HCT116 (cell line): Measurements from ENCODE around the gene IQCC. TPM values are rescaled to one million over a fixed set of nuclear protein-coding genes. Genes with fewer than 3 reads are reported as not detected.

Source experiments
- ATAC-seq: fragments of 200-7000 bp; cut with Tn5 transposase; 2 replicates; pipeline ENCODE4 v1.9.1; 2020; ENCODE audit warnings: mild to moderate bottlenecking, moderate library complexity
- BruUV-seq: library from RNA; stranded (reverse); fragments of 400-500 nt; replicated peaks from 2 replicates; lab custom pipeline; 2021; lab: Mats Ljungman, UMichigan
- CTCF ChIA-PET: fragments of 300-600 bp; sonication (Branson Sonifier 250); formaldehyde crosslinking; loops from one replicate; lab custom pipeline; 2021; ENCODE audit warnings: antibody characterized with exemption; lab: Charles Lee
- POLR2A ChIA-PET: fragments of 300-600, 350-600 bp; sonication (Branson Sonifier 250); formaldehyde crosslinking; loops from one replicate; lab custom pipeline; 2021; ENCODE audit warnings: antibody characterized with exemption; lab: Charles Lee
- RAD21 ChIA-PET, 2 experiments: fragments of 300-600 bp; sonication (Branson Sonifier 250); formaldehyde crosslinking; loops; one replicate each; lab custom pipeline; 2023; ENCODE audit warnings: low total read pairs in 2 of 2; ENCODE audit not compliant: uncharacterized antibody in 2 of 2, unreplicated experiment in 2 of 2, low non-redundant PET in 1 of 2; lab: Charles Lee
- DNase-seq: peaks from one replicate; pipeline ENCODE4 v3.0.0-alpha.2; 2010; ENCODE audit warnings: low read depth, low spot score
- H2AFZ ChIP-seq: fragments of 200-600 bp; shearing (Covaris generic), sonication (generic); 2 replicates; pipeline ENCODE4 v1.6.1; 2017; ENCODE audit warnings: low read depth, mixed run types, mixed read lengths, antibody characterized with exemption, low read length; ENCODE audit not compliant: poor library complexity, severe bottlenecking
- H3K27ac ChIP-seq: 2 replicates; pipeline ENCODE4 v1.5.1; 2012; ENCODE audit warnings: low read depth, low read length
- H3K27me3 ChIP-seq: fragments of 200-600 bp; sonication (generic); 2 replicates; pipeline ENCODE4 v1.6.1; 2016; ENCODE audit warnings: mixed run types, low read length, mixed read lengths; ENCODE audit not compliant: insufficient read depth
- H3K36me3 ChIP-seq, 2 experiments: fragments of 200-500 bp in 1 of 2; fragments of 200-600 bp in 1 of 2; sonication (Bioruptor generic) in 1 of 2; sonication (generic) in 1 of 2; 2 replicates each; pipeline versions ENCODE4 v1.5.1 to v1.6.1; 2014 to 2016; ENCODE audit warnings: low read length in 2 of 2, inconsistent platforms in 1 of 2, mixed read lengths in 1 of 2, mixed run types in 1 of 2; ENCODE audit not compliant: insufficient read depth in 2 of 2, control insufficient read depth in 1 of 2
- H3K4me1 ChIP-seq, 2 experiments: fragments of 200-600 bp in 1 of 2; sonication (generic) in 1 of 2; 2 replicates each; pipeline versions ENCODE4 v1.5.1 to v1.6.1; 2012 to 2017; ENCODE audit warnings: low read length in 2 of 2, inconsistent platforms in 1 of 2, mild to moderate bottlenecking in 1 of 2, mixed read lengths in 1 of 2, mixed run types in 1 of 2, moderate library complexity in 1 of 2; ENCODE audit not compliant: insufficient read depth in 2 of 2, control insufficient read depth in 1 of 2
- H3K4me2 ChIP-seq: fragments of 200-600 bp; sonication (generic); 2 replicates; pipeline ENCODE4 v1.6.1; 2017; ENCODE audit warnings: mixed run types, low read length, mixed read lengths
- H3K4me3 ChIP-seq, 2 experiments: fragments of 200-600 bp in 1 of 2; sonication (generic) in 1 of 2; replicated peaks in 1 of 2; 2 replicates each; pipeline ENCODE4 v1.5.1; 2011 to 2016; ENCODE audit warnings: low read length in 2 of 2, control low read depth in 1 of 2, low read depth in 1 of 2, mild to moderate bottlenecking in 1 of 2, mixed read lengths in 1 of 2, mixed run types in 1 of 2
- H3K79me2 ChIP-seq: fragments of 200-600 bp; sonication (generic); 2 replicates; pipeline ENCODE4 v1.6.1; 2017; ENCODE audit warnings: mild to moderate bottlenecking, mixed run types, low read length, moderate library complexity, mixed read lengths; ENCODE audit not compliant: insufficient read depth
- H3K9ac ChIP-seq: fragments of 200-600 bp; sonication (generic); 2 replicates; pipeline ENCODE4 v1.6.1; 2016; ENCODE audit warnings: low read length, mixed read lengths
- H3K9me2 ChIP-seq: fragments of 200-600 bp; sonication (generic), shearing (Covaris generic); 2 replicates; pipeline ENCODE4 v1.6.1; 2017; ENCODE audit warnings: mixed run types, mild to moderate bottlenecking, moderate library complexity; ENCODE audit not compliant: insufficient read depth
- H3K9me3 ChIP-seq, 2 experiments: fragments of 200-500 bp in 1 of 2; fragments of 200-600 bp in 1 of 2; sonication (Bioruptor generic) in 1 of 2; sonication (generic) in 1 of 2; 2 replicates each; pipeline ENCODE4 v1.6.1; 2014 to 2017; ENCODE audit warnings: low read length in 2 of 2, mixed read lengths in 2 of 2, inconsistent platforms in 1 of 2, low read depth in 1 of 2, mild to moderate bottlenecking in 1 of 2, mixed run types in 1 of 2, moderate library complexity in 1 of 2; ENCODE audit not compliant: control insufficient read depth in 1 of 2, insufficient read depth in 1 of 2
- H4K20me1 ChIP-seq: fragments of 200-600 bp; sonication (generic), shearing (Covaris generic); 2 replicates; pipeline ENCODE4 v1.6.1; 2017; ENCODE audit warnings: mixed run types, mild to moderate bottlenecking, moderate library complexity; ENCODE audit not compliant: insufficient read depth
- CBX3 ChIP-seq: IDR thresholded peaks from 2 replicates; pipeline ENCODE4 v1.6.1; 2012; ENCODE audit warnings: low read depth
- CEBPB ChIP-seq: IDR thresholded peaks from 2 replicates; pipeline ENCODE4 v1.6.1; 2012; ENCODE audit warnings: low read depth
- EGR1 ChIP-seq: IDR thresholded peaks from 2 replicates; pipeline ENCODE4 v1.6.1; 2012; ENCODE audit warnings: low read depth
- EZH2 ChIP-seq: fragments of 200-600 bp; sonication (generic); IDR thresholded peaks from 2 replicates; pipeline ENCODE4 v1.6.1; 2017; ENCODE audit warnings: antibody characterized with exemption, mixed run types
- JUND ChIP-seq: IDR thresholded peaks from 2 replicates; pipeline ENCODE4 v1.6.1; 2012
- POLR2A ChIP-seq: IDR thresholded peaks from 2 replicates; pipeline ENCODE4 v1.7.0; 2011; ENCODE audit warnings: borderline replicate concordance; ENCODE audit not compliant: insufficient read depth, insufficient read length; ENCODE audit errors: extremely low read depth
- RAD21 ChIP-seq: IDR thresholded peaks from 2 replicates; pipeline ENCODE4 v1.6.1; 2012; ENCODE audit warnings: low read depth, mild to moderate bottlenecking
- SIN3A ChIP-seq: IDR thresholded peaks from 2 replicates; pipeline ENCODE4 v1.6.1; 2012; ENCODE audit warnings: low read depth
- SP1 ChIP-seq: IDR thresholded peaks from 2 replicates; pipeline ENCODE4 v1.6.1; 2012; ENCODE audit warnings: low read depth
- SRF ChIP-seq: IDR thresholded peaks from 2 replicates; pipeline ENCODE4 v1.6.1; 2012; ENCODE audit warnings: low read depth
- YY1 ChIP-seq: IDR thresholded peaks from 2 replicates; pipeline ENCODE4 v1.6.1; 2011; ENCODE audit warnings: low read length, low read depth, moderate library complexity, mild to moderate bottlenecking; ENCODE audit not compliant: insufficient replicate concordance; ENCODE audit errors: extremely low read depth
- ZFX ChIP-seq: fragments of 450-650 bp; IDR thresholded peaks from 2 replicates; pipeline ENCODE4 v1.6.1; 2017
- intact Hi-C: fragments of 100-400 bp; cut with micrococcal nuclease; formaldehyde crosslinking; loops from 2 replicates; pipeline ENCODE4 v1.10.0; 2022
- total RNA-seq: library from RNA; stranded (reverse); gene quantifications from one replicate; pipeline ENCODE4 v1.2.1, GENCODE V29; 2021; ENCODE audit not compliant: unreplicated experiment
- TF ChIP-seq, protein P1 (sequence below): IDR thresholded peaks from 2 replicates; pipeline ENCODE4 v1.6.1; 2012
- TF ChIP-seq, protein P2 (sequence below): IDR thresholded peaks from 2 replicates; pipeline ENCODE4 v1.6.1; 2012; ENCODE audit warnings: low read depth
- TF ChIP-seq, protein P3 (sequence below), 3 experiments: fragments of 200-600 bp in 1 of 3; sonication (generic) in 1 of 3; IDR thresholded peaks in 2 of 3; conservative IDR thresholded peaks in 1 of 3; 2 replicates each; pipeline ENCODE4 v1.5.1; 2012 to 2017; ENCODE audit warnings: low read depth in 2 of 3, low read length in 2 of 3, antibody characterized with exemption in 1 of 3, borderline replicate concordance in 1 of 3, control low read depth in 1 of 3, mild to moderate bottlenecking in 1 of 3, mixed read lengths in 1 of 3, mixed run types in 1 of 3, moderate library complexity in 1 of 3; ENCODE audit not compliant: insufficient read depth in 1 of 3
- TF ChIP-seq, protein P4 (sequence below): IDR thresholded peaks from 2 replicates; pipeline ENCODE4 v1.6.1; 2011; ENCODE audit warnings: mild to moderate bottlenecking, low read length, moderate library complexity; ENCODE audit not compliant: insufficient replicate concordance; ENCODE audit errors: extremely low read depth
- TF ChIP-seq, protein P5 (sequence below): IDR thresholded peaks from 2 replicates; pipeline ENCODE4 v1.6.1; 2012

Gene IQCC
- total RNA-seq, 1 experiment from 2014 or later, result 4.7 TPM

DNA sequence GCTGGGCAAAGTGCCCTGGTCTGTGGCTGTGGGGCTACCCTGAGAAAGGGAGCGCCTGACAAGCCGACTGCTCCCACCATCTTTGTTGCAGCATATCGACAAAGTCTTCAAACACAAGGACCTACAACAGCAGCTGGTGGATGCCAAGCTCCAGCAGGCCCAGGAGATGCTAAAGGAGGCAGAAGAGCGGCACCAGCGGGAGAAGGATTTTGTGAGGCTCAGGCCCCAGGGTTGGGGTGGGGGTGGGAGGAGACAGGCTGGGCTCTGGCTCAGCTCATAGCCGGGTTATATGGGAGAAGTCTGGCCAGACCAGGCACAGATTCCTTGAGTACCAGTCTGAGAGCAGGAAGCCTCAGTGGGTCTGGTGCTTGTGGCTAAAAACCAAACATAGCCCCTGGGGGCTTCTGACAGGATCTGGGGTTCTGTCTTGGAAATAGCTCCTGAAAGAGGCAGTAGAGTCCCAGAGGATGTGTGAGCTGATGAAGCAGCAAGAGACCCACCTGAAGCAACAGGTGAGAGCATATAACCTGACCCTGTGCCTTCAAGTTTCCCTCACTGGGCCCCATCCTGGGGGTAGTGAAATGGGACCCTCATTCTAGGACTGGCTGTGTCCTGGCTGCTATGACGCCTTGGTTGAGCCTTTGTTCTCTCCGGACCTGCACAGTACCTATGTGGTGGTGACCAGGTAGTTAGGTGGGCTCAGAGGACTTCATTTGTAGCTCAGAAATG lies 13.1 kb upstream of the IQCC start:
- no peaks in the 10 kb centered on the region for H3K9me3 ChIP-seq
- CTCF ChIA-PET, result no interaction called here
- no peaks in the 10 kb centered on the region for H3K9me2 ChIP-seq
- peaks cover 25% of the 10 kb centered on the region; the same call in 1 of the 2 replicates for H3K79me2 ChIP-seq
- H3K4me3 ChIP-seq, result no peak overlapping the region
- no peak overlapping the region for H2AFZ ChIP-seq
- no peak for DNase-seq
- TF ChIP-seq, protein P1, sequence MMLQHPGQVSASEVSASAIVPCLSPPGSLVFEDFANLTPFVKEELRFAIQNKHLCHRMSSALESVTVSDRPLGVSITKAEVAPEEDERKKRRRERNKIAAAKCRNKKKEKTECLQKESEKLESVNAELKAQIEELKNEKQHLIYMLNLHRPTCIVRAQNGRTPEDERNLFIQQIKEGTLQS, result no peak
- TF ChIP-seq CEBPB (no peak), EZH2 (no peak), ZFX (no peak), EGR1 (no peak), JUND (no peak), SP1 (no peak), POLR2A (no peak), YY1 (no peak), SRF (no peak), RAD21 (no peak), SIN3A (no peak), CBX3 (no peak)
- TF ChIP-seq, protein P2, sequence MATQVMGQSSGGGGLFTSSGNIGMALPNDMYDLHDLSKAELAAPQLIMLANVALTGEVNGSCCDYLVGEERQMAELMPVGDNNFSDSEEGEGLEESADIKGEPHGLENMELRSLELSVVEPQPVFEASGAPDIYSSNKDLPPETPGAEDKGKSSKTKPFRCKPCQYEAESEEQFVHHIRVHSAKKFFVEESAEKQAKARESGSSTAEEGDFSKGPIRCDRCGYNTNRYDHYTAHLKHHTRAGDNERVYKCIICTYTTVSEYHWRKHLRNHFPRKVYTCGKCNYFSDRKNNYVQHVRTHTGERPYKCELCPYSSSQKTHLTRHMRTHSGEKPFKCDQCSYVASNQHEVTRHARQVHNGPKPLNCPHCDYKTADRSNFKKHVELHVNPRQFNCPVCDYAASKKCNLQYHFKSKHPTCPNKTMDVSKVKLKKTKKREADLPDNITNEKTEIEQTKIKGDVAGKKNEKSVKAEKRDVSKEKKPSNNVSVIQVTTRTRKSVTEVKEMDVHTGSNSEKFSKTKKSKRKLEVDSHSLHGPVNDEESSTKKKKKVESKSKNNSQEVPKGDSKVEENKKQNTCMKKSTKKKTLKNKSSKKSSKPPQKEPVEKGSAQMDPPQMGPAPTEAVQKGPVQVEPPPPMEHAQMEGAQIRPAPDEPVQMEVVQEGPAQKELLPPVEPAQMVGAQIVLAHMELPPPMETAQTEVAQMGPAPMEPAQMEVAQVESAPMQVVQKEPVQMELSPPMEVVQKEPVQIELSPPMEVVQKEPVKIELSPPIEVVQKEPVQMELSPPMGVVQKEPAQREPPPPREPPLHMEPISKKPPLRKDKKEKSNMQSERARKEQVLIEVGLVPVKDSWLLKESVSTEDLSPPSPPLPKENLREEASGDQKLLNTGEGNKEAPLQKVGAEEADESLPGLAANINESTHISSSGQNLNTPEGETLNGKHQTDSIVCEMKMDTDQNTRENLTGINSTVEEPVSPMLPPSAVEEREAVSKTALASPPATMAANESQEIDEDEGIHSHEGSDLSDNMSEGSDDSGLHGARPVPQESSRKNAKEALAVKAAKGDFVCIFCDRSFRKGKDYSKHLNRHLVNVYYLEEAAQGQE, result no peak
- TF ChIP-seq, protein P3, sequence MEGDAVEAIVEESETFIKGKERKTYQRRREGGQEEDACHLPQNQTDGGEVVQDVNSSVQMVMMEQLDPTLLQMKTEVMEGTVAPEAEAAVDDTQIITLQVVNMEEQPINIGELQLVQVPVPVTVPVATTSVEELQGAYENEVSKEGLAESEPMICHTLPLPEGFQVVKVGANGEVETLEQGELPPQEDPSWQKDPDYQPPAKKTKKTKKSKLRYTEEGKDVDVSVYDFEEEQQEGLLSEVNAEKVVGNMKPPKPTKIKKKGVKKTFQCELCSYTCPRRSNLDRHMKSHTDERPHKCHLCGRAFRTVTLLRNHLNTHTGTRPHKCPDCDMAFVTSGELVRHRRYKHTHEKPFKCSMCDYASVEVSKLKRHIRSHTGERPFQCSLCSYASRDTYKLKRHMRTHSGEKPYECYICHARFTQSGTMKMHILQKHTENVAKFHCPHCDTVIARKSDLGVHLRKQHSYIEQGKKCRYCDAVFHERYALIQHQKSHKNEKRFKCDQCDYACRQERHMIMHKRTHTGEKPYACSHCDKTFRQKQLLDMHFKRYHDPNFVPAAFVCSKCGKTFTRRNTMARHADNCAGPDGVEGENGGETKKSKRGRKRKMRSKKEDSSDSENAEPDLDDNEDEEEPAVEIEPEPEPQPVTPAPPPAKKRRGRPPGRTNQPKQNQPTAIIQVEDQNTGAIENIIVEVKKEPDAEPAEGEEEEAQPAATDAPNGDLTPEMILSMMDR (IDR thresholded peaks at IDR 0.05 in 2 of 3, conservative IDR thresholded peaks at IDR 0.05 in 1 of 3; ENCODE audit: borderline replicate concordance in 1 of 3, insufficient read depth in 1 of 3, low read depth in 2 of 3, low read length in 2 of 3), result no peak
- TF ChIP-seq, protein P4, sequence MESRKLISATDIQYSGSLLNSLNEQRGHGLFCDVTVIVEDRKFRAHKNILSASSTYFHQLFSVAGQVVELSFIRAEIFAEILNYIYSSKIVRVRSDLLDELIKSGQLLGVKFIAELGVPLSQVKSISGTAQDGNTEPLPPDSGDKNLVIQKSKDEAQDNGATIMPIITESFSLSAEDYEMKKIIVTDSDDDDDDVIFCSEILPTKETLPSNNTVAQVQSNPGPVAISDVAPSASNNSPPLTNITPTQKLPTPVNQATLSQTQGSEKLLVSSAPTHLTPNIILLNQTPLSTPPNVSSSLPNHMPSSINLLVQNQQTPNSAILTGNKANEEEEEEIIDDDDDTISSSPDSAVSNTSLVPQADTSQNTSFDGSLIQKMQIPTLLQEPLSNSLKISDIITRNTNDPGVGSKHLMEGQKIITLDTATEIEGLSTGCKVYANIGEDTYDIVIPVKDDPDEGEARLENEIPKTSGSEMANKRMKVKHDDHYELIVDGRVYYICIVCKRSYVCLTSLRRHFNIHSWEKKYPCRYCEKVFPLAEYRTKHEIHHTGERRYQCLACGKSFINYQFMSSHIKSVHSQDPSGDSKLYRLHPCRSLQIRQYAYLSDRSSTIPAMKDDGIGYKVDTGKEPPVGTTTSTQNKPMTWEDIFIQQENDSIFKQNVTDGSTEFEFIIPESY, result no peak
- TF ChIP-seq, protein P5, sequence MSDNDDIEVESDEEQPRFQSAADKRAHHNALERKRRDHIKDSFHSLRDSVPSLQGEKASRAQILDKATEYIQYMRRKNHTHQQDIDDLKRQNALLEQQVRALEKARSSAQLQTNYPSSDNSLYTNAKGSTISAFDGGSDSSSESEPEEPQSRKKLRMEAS, result no peak
- TF ChIP-seq, all 23 proteins: peak for 0
- no peak for ATAC-seq
- intact Hi-C loops, result no loop called here
- no peaks in the 10 kb centered on the region; the same call in 1 of the 2 replicates for H4K20me1 ChIP-seq
- H3K9ac ChIP-seq, result no peak overlapping the region
- no peak overlapping the region for H3K4me2 ChIP-seq
- H3K4me1 ChIP-seq, result no peaks in the 10 kb centered on the region
- no peaks in the 10 kb centered on the region for H3K27me3 ChIP-seq
- ChIA-PET RAD21 (no interaction called here), POLR2A (no interaction called here)
- peaks cover 64 to 88% of the 10 kb centered on the region in 2 experiments for H3K36me3 ChIP-seq
- H3K27ac ChIP-seq, result no peak overlapping the region
- no TSS peak for BruUV-seq
